GM23248 (cell line): ENCODE results near the gene KRT78. TPM values are rescaled to one million over a fixed set of nuclear protein-coding genes. Genes with fewer than 3 reads are reported as not detected.

Experiments
- DNase-seq: peaks from one replicate; pipeline ENCODE4 v3.0.0-alpha.2; 2015
- H2AFZ ChIP-seq: fragments of 200-600 bp; sonication (generic); 2 replicates; pipeline ENCODE4 v1.6.1; 2016; ENCODE audit warnings: antibody characterized with exemption
- H3F3A ChIP-seq: fragments of 200-600 bp; sonication (generic); 2 replicates; pipeline ENCODE4 v1.6.1; 2016; ENCODE audit warnings: mild to moderate bottlenecking, antibody characterized with exemption, mixed run types; ENCODE audit not compliant: insufficient read depth
- H3K27ac ChIP-seq: fragments of 200-600 bp; sonication (generic); 2 replicates; pipeline ENCODE4 v1.5.1; 2016; ENCODE audit warnings: mild to moderate bottlenecking
- H3K27me3 ChIP-seq: fragments of 200-600 bp; sonication (generic); replicated peaks from 2 replicates; pipeline ENCODE4 v1.6.1; 2016; ENCODE audit warnings: mild to moderate bottlenecking; ENCODE audit not compliant: insufficient read depth
- H3K36me3 ChIP-seq: fragments of 200-600 bp; sonication (generic); 2 replicates; pipeline ENCODE4 v1.6.1; 2016; ENCODE audit warnings: low read depth, mild to moderate bottlenecking
- H3K4me1 ChIP-seq: fragments of 200-600 bp; sonication (generic); 2 replicates; pipeline ENCODE4 v1.6.1; 2016; ENCODE audit warnings: mild to moderate bottlenecking; ENCODE audit not compliant: insufficient read depth
- H3K4me2 ChIP-seq: fragments of 200-600 bp; sonication (generic); one replicate; pipeline ENCODE4 v1.6.1; 2016; ENCODE audit warnings: mild to moderate bottlenecking; ENCODE audit not compliant: unreplicated experiment
- H3K4me3 ChIP-seq: fragments of 200-600 bp; sonication (generic); 2 replicates; pipeline ENCODE4 v1.5.1; 2016; ENCODE audit warnings: mild to moderate bottlenecking
- H3K79me2 ChIP-seq: fragments of 200-600 bp; sonication (generic); 2 replicates; pipeline ENCODE4 v1.6.1; 2016; ENCODE audit warnings: mild to moderate bottlenecking; ENCODE audit not compliant: insufficient read depth
- H3K9ac ChIP-seq: fragments of 200-600 bp; sonication (generic); 2 replicates; pipeline ENCODE4 v1.6.1; 2016; ENCODE audit warnings: mild to moderate bottlenecking
- H3K9me2 ChIP-seq: fragments of 200-600 bp; sonication (generic); 2 replicates; pipeline ENCODE4 v1.6.1; 2016; ENCODE audit warnings: mixed run types, mild to moderate bottlenecking, moderate library complexity; ENCODE audit not compliant: insufficient read depth
- H3K9me3 ChIP-seq: fragments of 200-600 bp; sonication (generic); one replicate; pipeline ENCODE4 v1.6.1; 2017; ENCODE audit warnings: low read depth
- H4K20me1 ChIP-seq: fragments of 200-600 bp; sonication (generic); 2 replicates; pipeline ENCODE4 v1.6.0; 2016; ENCODE audit not compliant: insufficient read depth
- EZH2 ChIP-seq: fragments of 200-600 bp; sonication (generic); IDR thresholded peaks from 2 replicates; pipeline ENCODE4 v1.6.1; 2018; ENCODE audit warnings: antibody characterized with exemption, mild to moderate bottlenecking; ENCODE audit not compliant: insufficient read depth, poor library complexity, severe bottlenecking
- EZH2phosphoT487 ChIP-seq: fragments of 200-600 bp; sonication (generic); IDR thresholded peaks from 2 replicates; pipeline ENCODE4 v1.6.1; 2018; ENCODE audit warnings: antibody characterized with exemption, moderate library complexity, mild to moderate bottlenecking, low read depth; ENCODE audit not compliant: insufficient read depth
- WGBS, 2 experiments: methylation state at CpG; one replicate each; pipeline ENCODE4 v1.1.6; 2015 to 2017; ENCODE audit warnings: low lambda C conversion rate in 2 of 2, low coverage in 1 of 2; ENCODE audit errors: missing lambda C conversion rate in 2 of 2; 5-methylcytosine and 5-hydroxymethylcytosine counted together
- in situ Hi-C: fragments of 300-500 bp; cut with MboI; formaldehyde crosslinking; loops from 2 replicates; pipeline ENCODE4 v1.15.0; 2020
- polyA plus RNA-seq: library from polyadenylated mRNA; unstranded; fragments of >200 nt; fragmentation: Nextera tagmentation; extraction: Ambion mirVana; gene quantifications from 2 replicates; pipeline ENCODE4 v1.2.1, GENCODE V29; 2016
- total RNA-seq: library from RNA; depleted of rRNA; stranded (reverse); fragments of >200 nt; shearing (Covaris generic); gene quantifications from 2 replicates; pipeline ENCODE4 v1.2.3, GENCODE V29; 2014

Gene KRT78
- total and polyA plus RNA-seq, 2 experiments from 2014 or later, result not detected

DNA sequence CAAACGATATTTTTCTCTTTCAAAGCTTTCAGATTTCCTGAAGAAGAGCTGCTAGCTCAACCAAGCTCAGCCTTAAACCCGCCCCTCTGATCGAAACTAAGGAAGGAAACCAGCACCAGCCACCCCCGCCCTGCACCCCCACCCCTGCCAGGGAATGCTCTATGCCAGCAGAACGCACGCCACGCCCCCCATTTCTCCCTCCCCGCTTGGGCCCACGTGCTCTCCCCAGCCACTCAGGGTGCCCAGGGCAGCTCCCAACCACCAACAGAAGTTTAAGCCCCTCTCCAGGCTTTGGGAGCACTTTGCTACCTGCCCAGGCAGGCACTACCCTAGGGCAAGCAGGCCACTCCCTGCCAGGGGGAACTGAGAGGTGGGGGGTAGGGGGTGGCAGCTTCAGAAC lies 18.8 kb upstream of the KRT78 start:
- Histone ChIP-seq H3K79me2 (no peaks in the 10 kb centered on the region), H3K9ac (no peak overlapping the region), H3F3A (peaks cover 9% of the 10 kb centered on the region), H3K27me3 (no peaks in the 10 kb centered on the region), H2AFZ (no peak overlapping the region), H4K20me1 (no peaks in the 10 kb centered on the region), H3K4me3 (no peak overlapping the region), H3K36me3 (no peaks in the 10 kb centered on the region), H3K9me3 (no peaks in the 10 kb centered on the region), H3K4me1 (peaks cover 23% of the 10 kb centered on the region), H3K4me2 (no peak overlapping the region), H3K9me2 (no peaks in the 10 kb centered on the region), H3K27ac (no peak overlapping the region)
- in situ Hi-C loops, result loop anchor here (5.0 to 10.0 kb wide), 2 partner anchors 285 to 483 kb away; partner anchors contain the start of gene KRT84
- 27 to 39% methylated on average over 7 to 9 of the region's 9 CpGs for WGBS, 2 experiments
- DNase-seq, result peak; percentile 15
- TF ChIP-seq EZH2phosphoT487 (no peak), EZH2 (no peak)

DNA sequence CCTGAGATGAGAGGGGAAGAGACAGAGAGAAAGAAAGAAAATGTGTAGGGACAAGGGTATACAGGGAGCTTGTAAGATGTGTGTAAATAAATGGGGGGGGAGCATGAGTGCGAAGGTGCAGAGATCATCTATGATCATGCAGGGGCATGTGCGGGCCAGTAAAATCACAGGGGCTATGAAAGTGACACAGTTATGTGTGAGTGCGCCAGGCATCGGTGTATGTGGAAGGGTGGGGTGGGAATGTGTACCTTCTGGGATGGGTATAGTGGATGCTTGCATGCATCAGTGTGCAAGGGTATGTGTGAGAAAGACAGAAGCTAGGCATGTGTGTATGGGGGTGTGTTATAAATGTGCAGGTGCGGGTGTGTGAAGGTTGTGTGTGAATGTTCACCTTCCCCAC lies 18.4 kb upstream of the KRT78 start:
- WGBS, 2 experiments, result 91 to 94% methylated on average over 5 of the region's 5 CpGs
- in situ Hi-C loops, result loop anchor here (5.0 to 10.0 kb wide), 2 partner anchors 285 to 482 kb away; partner anchors contain the start of gene KRT84
- H4K20me1 ChIP-seq, result no peaks in the 10 kb centered on the region
- H3K9me2 ChIP-seq, result no peaks in the 10 kb centered on the region
- no peak for TF ChIP-seq EZH2
- no peak for TF ChIP-seq EZH2phosphoT487
- H3K79me2 ChIP-seq, result no peaks in the 10 kb centered on the region
- H3K4me2 ChIP-seq, result no peak overlapping the region
- H3K27ac ChIP-seq, result no peak overlapping the region
- peaks cover 7% of the 10 kb centered on the region for H3F3A ChIP-seq
- H3K9ac ChIP-seq, result no peak overlapping the region
- DNase-seq, result no peak
- no peak overlapping the region for H2AFZ ChIP-seq
- no peaks in the 10 kb centered on the region for H3K36me3 ChIP-seq
- no peaks in the 10 kb centered on the region for H3K9me3 ChIP-seq
- H3K27me3 ChIP-seq, result no peaks in the 10 kb centered on the region
- no peak overlapping the region for H3K4me3 ChIP-seq
- peaks cover 21% of the 10 kb centered on the region for H3K4me1 ChIP-seq

GRCh38 chr12:52865090-52865944 lies 16.5 kb upstream of the KRT78 start:
- DNase-seq, result peak; percentile 80
- Histone ChIP-seq H2AFZ (no peak overlapping the region), H3K36me3 (no peaks in the 10 kb centered on the region), H3K27ac (no peak overlapping the region), H3K9ac (no peak overlapping the region), H3K9me2 (no peaks in the 10 kb centered on the region), H3K27me3 (no peaks in the 10 kb centered on the region), H3K4me2 (no peak overlapping the region), H4K20me1 (no peaks in the 10 kb centered on the region), H3K4me3 (no peak overlapping the region), H3K9me3 (no peaks in the 10 kb centered on the region), H3K79me2 (no peaks in the 10 kb centered on the region), H3F3A (no peaks in the 10 kb centered on the region), H3K4me1 (peaks cover 2% of the 10 kb centered on the region; the same call in 1 of the 2 replicates)
- TF ChIP-seq EZH2, result no peak
- TF ChIP-seq EZH2phosphoT487, result no peak
- in situ Hi-C loops, result loop anchor here (5.0 to 10.0 kb wide), 2 partner anchors 283 to 481 kb away; partner anchors contain the start of gene KRT84
- 37 to 41% methylated on average over 10 of the region's 10 CpGs for WGBS, 2 experiments

GRCh38 chr12:52862023-52862422 lies 13.2 kb upstream of the KRT78 start:
- H3K79me2 ChIP-seq, result no peaks in the 10 kb centered on the region
- no peak overlapping the region for H3K4me2 ChIP-seq
- H3K27me3 ChIP-seq, result no peaks in the 10 kb centered on the region
- no peak for DNase-seq
- H4K20me1 ChIP-seq, result no peaks in the 10 kb centered on the region
- H3K36me3 ChIP-seq, result no peaks in the 10 kb centered on the region
- in situ Hi-C loops, result loop anchor here (10.0 kb wide), 1 partner anchor 477 kb away; the partner anchor contains the start of gene KRT84
- no peak overlapping the region for H3K4me3 ChIP-seq
- TF ChIP-seq EZH2 (no peak), EZH2phosphoT487 (no peak)
- H3K27ac ChIP-seq, result no peak overlapping the region
- H3K4me1 ChIP-seq, result no peaks in the 10 kb centered on the region
- H3K9me3 ChIP-seq, result no peaks in the 10 kb centered on the region
- 57 to 59% methylated on average over 2 of the region's 2 CpGs for WGBS, 2 experiments
- H3K9ac ChIP-seq, result no peak overlapping the region
- no peaks in the 10 kb centered on the region for H3F3A ChIP-seq
- H3K9me2 ChIP-seq, result no peaks in the 10 kb centered on the region
- no peak overlapping the region for H2AFZ ChIP-seq
